ENCODE data around the gene DMRTA2. TPM values are rescaled to one million over a fixed set of nuclear protein-coding genes. Genes with fewer than 3 reads are reported as not detected.
"Not testable (repeated sequence)": the region's sequence is repeated elsewhere in the genome, so short reads cannot be mapped to it uniquely, and the experiment has no call there.

Gene DMRTA2
- total RNA-seq, 1 experiment from 2014 or later, result not detected

DNA sequence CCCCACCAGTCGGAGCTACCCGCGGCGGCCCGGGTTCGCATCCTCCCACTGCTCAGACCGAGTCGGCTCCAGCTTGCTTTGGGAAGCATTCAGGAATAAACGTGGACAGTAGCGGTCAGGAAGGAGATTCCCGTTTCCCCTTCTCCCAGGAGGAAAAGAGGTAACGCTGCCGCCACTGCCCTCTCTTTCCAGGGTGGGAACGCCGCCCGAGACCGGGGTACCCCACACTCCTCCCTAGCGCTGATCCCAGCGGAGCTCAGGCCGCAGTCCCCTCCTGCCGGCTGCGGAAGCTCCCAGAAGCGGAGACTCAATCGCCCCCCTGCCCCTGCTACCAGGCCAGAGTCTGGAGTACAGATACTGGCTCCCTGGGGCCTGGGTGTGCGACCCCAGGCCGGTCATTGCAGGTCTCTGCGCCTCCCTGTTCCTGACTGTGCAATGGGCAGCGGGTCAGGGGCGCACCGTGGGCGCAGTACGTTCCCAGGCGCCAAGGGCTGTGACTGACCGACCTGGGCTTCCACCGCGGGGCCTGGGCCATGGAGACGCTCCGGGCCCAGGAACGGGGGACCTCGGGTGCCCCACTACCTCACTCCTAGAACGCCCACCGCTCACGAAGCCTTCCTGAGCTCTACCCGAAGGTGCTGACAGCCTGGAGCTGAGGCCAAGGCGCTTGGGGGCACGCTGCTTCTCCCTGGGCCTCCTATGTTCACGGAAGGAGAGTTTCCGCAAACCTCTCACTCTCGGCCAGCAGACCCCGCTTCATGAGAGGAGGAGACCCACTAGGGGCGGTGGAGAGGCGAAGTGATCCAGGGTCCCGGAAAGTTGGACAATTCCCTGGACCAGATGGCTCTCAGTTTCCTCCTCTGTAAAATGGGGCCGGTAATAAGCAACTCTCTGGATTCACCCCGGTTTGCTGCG lies 7.8 kb downstream of the DMRTA2 start:
- DNase-seq (ENCODE audit: low read depth), result no peak
- in situ Hi-C loops (cut with HindIII; ENCODE audit: low pct_unique_long_range_greater_than_20kb, low sequenced_read_pairs), result no loop called here

DNA sequence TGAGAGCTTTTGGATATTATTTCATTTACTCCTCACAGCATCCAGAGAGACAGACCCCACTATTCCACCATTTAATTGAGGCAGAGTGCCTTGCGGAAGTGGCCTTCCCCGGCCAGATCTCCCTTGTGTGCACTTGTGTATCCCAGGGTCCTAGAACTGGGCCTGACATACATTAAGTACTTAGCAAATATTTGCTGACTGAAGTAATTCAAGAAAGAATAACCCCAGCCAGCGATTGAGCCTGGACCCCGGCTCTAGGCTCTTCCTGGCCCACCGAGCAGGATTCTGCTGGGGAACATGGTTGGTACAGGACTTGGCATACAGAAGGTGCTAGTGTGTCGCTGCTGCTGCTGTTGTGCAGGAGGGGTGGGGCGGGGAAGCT lies 8.4 kb downstream of the DMRTA2 start:
- in situ Hi-C loops (cut with HindIII; ENCODE audit: low pct_unique_long_range_greater_than_20kb, low sequenced_read_pairs), result no loop called here
- no peak for DNase-seq (ENCODE audit: low read depth)

DNA sequence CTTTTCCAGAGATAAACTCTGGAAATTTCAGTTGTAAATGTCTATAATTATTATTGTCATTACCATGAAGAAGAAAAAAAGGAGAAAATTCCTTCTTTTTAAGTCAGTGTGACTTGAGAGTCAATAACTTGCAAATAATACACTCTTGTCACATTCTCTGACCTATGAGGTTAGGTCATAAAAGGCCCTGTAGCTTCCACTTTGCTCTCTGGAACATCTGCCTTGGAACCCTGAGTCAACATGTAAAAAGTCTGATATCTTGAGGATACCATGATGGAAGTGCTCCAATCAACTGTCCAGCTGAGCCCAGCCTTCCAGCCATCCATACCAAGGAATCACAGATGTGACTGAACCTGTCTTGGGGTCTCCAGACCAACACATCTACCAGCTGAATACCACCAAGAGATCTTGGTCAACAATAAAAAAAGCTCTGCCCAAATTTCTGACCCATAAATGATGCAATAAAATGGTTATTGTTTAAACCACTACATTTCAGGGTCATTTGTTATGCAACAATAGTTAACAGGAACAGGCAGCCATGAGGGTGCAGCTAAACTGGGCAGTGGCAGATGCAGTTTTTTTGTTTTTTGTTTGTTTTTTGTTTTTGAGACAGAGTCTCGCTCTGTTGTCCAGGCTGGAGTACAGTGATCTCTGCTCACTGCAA lies 10.3 kb downstream of the DMRTA2 start:
- DNase-seq (ENCODE audit: low read depth), result no peak
- in situ Hi-C loops (cut with HindIII; ENCODE audit: low pct_unique_long_range_greater_than_20kb, low sequenced_read_pairs), result no loop called here

DNA sequence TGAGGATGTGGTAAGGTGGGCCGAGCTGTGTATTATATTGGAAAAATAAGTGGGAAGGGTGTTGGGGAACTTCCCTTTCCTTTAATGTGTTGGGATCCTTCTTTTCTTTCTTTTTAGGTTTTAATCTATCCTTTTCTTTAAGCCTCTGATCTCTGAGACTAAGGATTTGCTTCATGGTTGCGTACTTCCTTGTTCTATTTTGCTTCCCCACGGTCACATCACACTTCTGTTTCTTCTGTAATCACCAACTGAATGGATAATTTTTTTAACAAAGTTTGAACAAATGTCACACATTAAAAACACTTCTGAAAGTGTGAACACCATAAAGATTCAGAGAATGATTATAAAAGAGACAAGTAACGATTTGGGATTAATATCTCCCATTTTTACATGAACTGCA lies 17.4 kb downstream of the DMRTA2 start:
- in situ Hi-C loops (cut with HindIII; ENCODE audit: low pct_unique_long_range_greater_than_20kb, low sequenced_read_pairs), result no loop called here
- no peak for DNase-seq (ENCODE audit: low read depth)

DNA sequence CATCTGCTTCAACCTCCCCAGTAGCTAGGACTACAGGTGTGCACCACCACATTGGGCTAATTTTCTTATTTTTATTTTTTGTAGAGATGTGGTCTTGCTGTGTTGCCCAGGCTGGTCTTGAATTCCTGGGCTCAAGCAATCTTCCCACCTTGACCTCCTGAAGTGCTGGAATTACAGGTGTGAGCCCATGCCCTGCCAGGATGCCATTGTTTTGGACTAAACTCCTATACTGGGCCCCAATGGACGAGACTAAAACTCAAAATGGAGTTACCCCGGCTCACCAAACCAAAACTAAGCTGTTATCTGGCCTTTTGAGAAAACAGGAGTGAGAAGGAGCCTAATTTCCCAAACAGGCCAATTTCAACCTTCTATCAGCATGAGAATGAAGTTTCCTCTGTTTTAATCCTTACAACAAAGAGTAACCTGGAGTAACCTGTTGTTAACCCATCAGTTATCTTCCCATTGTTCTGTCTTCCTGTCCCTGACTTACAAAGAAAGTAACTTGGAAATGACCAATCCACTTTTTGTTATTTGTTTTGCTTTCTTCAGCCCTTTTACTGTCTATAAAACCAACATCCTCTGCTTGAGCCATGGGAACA lies 29.6 kb downstream of the DMRTA2 start:
- in situ Hi-C loops (cut with HindIII; ENCODE audit: low pct_unique_long_range_greater_than_20kb, low sequenced_read_pairs), result no loop called here
- no peak for DNase-seq (ENCODE audit: low read depth)

DNA sequence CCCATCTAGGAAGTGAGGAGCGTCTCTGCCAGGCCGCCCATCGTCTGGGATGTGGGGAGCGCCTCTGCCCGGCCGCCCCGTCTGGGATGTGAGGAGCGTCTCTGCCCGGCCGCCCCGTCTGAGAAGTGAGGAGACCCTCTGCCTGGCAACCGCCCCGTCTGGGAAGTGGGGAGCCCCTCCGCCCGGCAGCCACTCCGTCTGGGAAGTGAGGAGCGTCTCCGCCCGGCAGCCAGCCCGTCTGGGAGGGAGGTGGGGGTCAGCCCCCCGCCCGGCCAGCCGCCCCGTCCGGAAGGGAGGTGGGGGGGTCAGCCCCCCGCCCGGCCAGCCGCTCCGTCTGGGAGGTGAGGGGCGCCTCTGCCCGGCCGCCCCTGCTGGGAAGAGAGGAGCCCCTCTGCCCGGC lies 41.7 kb downstream of the DMRTA2 start:
- DNase-seq (ENCODE audit: low read depth); in situ Hi-C loops (cut with HindIII; ENCODE audit: low pct_unique_long_range_greater_than_20kb, low sequenced_read_pairs): not testable (repeated sequence)

DNA sequence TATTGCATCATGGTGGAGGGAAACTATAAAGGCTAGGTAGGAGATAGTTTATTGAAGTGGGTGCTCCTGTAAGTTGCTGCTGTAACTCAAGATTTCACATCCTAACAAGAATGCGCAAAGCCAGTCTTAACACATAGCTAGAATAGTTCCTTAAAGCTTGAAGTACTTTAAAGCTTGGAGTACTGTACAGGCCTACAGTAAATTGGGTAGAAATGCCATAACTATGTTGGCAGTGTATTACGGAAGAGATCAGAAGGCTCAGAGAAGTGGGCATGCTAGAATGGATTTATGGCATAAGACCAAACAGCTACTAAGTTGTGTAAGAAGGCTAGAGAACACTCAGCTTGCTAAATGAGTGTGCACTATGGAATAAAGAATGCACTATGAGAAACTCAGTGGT lies 44.5 kb downstream of the DMRTA2 start:
- no peak for DNase-seq (ENCODE audit: low read depth)
- in situ Hi-C loops (cut with HindIII; ENCODE audit: low pct_unique_long_range_greater_than_20kb, low sequenced_read_pairs), result no loop called here

DNA sequence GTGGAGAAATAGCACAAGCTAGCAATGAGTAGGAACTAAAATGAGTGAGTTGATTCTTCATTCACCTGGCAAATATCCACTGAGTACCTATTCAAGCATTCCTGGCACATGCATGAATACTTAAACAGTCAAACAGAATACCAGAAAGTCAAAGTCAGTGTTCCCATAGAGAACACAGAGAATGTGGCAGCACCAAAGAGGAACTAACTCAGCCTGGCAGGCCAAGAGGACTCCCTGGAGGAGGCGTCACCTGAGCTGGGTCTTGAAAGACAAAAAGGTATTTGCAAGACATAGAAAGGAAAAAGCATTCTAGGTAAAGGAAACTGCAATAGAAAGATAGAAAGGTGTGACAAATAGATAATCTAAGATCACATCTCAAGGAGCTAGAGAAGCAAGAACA lies 49.7 kb downstream of the DMRTA2 start:
- no peak for DNase-seq (ENCODE audit: low read depth)
- in situ Hi-C loops (cut with HindIII; ENCODE audit: low pct_unique_long_range_greater_than_20kb, low sequenced_read_pairs), result no loop called here

DNA sequence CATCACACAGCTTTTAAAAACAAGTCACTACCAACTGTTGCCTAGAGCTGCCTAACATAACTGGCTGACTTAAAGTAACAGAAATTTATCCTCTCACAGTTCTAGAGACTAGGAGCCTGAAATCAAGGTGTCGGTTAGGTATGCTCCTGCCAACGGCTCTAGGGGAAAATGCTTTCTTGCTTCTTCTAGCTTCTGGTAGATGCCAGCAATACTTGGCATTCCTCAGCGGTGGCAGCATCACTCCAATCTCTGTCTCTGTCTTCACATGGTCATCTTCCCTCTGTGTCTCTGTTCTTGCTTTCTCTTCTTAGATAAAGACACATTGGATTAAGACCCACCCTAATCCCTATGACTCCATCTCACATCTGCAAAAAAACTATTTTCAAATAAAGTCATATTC lies 51.5 kb downstream of the DMRTA2 start:
- DNase-seq (ENCODE audit: low read depth), result no peak
- in situ Hi-C loops (cut with HindIII; ENCODE audit: low pct_unique_long_range_greater_than_20kb, low sequenced_read_pairs), result no loop called here

DNA sequence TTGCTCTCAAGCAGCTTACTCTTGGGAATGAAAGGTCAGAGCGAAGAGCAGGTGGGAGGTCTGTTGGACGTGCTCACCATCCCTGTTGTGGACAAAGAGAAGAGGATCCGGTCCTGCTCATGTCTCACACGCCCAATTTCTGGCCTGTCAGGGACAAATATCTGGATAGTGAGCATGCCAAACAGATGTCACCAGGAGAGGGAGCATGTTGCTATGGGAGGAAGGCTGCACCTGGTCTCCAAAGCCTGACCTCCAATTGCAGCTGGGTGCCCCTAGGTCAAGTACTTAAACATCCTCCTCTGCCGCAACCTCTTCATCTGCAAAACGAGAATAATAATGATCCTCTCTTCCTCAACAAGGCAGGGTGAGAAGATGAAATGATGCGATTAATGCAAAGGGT lies 53.4 kb downstream of the DMRTA2 start:
- DNase-seq (ENCODE audit: low read depth), result no peak
- in situ Hi-C loops (cut with HindIII; ENCODE audit: low pct_unique_long_range_greater_than_20kb, low sequenced_read_pairs), result no loop called here

DNA sequence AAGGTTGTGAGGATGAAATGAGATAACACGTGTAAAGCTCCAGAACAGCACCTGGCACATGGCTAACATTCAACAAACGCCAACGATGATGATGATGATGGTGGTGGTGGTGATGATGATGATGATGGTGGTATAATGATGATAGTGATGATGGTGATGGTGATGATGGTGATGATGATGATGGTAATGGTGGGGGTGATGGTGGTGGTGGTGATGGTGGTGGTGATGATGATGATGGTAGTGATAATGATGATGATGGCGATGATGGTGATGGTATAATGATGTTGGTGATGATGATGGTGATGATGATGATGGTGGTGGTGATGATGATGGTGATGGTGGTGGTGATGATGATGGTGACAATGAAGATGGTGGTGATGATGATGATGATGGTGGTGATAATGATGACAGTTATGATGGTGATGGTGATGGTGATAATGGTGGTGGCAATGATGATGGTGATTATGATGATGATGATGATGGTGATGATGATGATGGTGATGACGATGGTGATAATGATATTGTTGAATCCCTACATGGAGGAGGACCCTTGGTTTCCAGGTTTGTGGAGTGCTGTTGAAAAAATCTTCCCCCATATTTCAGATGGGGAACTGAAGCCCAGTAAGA lies 54.1 kb downstream of the DMRTA2 start:
- in situ Hi-C loops (cut with HindIII; ENCODE audit: low pct_unique_long_range_greater_than_20kb, low sequenced_read_pairs), result no loop called here
- DNase-seq (ENCODE audit: low read depth), result no peak

DNA sequence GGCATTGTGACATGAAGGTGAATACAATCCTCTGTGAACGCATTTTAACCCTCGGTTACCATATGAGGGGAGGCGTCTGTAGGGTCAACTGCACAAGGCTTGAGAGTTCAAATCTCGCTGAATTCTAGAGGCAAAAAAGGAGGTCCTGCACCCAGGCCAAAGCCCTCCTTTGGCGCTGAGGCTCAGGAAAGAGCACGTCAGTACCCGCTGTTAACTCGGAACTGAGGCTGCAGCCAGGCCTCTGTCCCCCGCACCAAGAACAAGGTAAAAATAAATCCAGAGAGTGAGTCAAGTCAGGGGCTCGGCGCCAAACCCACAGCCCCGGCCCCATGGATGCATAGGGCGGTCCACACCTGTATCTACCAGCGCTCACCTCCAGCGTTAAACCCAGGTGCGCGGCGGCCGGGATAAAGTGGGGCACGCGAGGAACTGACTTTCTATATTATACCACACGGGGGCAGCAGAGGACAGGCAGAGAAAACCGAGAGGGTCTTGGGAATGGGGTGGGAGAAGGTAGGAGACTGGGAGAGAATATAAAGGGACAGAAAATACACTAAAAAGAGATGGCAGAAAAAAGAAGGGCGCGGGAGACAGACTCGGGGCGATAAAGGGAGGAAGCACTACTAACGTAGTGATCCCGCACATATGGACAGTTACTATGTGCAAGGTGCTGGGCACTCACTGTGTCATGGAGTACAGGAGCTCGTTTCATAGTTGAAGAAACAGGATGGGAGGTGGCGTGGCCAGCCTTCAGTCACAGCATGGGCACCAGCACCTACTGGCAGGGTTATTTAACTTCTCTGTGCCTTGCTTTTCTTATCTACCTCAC lies 54.9 kb downstream of the DMRTA2 start:
- peak; percentile 25 for DNase-seq (ENCODE audit: low read depth)
- in situ Hi-C loops (cut with HindIII; ENCODE audit: low pct_unique_long_range_greater_than_20kb, low sequenced_read_pairs), result no loop called here
